ENCODE data around the gene AUTS2.

AUTS2 gene

GRCh38 chr7:70114806-70115205, 516.5 kb downstream of the AUTS2 start:
- no peak for DNase-seq (ENCODE audit: low read depth, low spot score)

GRCh38 chr7:70116244-70116643, 518.0 kb downstream of the AUTS2 start:
- DNase-seq (ENCODE audit: low read depth, low spot score), result no peak

GRCh38 chr7:70116867-70117266, 518.6 kb downstream of the AUTS2 start:
- DNase-seq (ENCODE audit: low read depth, low spot score), result no peak

GRCh38 chr7:70120851-70121250, 522.6 kb downstream of the AUTS2 start:
- DNase-seq (ENCODE audit: low read depth, low spot score), result no peak

GRCh38 chr7:70131817-70132216, 533.5 kb downstream of the AUTS2 start:
- no peak for DNase-seq (ENCODE audit: low read depth, low spot score)

GRCh38 chr7:70132226-70132851, 534.1 kb downstream of the AUTS2 start:
- DNase-seq (ENCODE audit: low read depth, low spot score), result no peak

GRCh38 chr7:70132852-70133690, 534.8 kb downstream of the AUTS2 start:
- no peak for DNase-seq (ENCODE audit: low read depth, low spot score)

- DNase-seq (ENCODE audit: low read depth, low spot score), result no peak
These were observed 535.9 kb downstream of the AUTS2 start for GRCh38 chr7:70134029-70134770.

- no peak for DNase-seq (ENCODE audit: low read depth, low spot score)
These were observed 537.4 kb downstream of the AUTS2 start for GRCh38 chr7:70135656-70136055.

GRCh38 chr7:70137126-70137525, 538.9 kb downstream of the AUTS2 start:
- DNase-seq (ENCODE audit: low read depth, low spot score), result no peak

GRCh38 chr7:70142247-70142932, 544.1 kb downstream of the AUTS2 start:
- no peak for DNase-seq (ENCODE audit: low read depth, low spot score)

GRCh38 chr7:70143075-70144044, 545.1 kb downstream of the AUTS2 start:
- no peak for DNase-seq (ENCODE audit: low read depth, low spot score)

- DNase-seq (ENCODE audit: low read depth, low spot score), result no peak
These were observed 550.7 kb downstream of the AUTS2 start for GRCh38 chr7:70148997-70149396.

- DNase-seq (ENCODE audit: low read depth, low spot score), result no peak
These were observed 554.0 kb downstream of the AUTS2 start for GRCh38 chr7:70152313-70152712.

GRCh38 chr7:70153933-70154332, 555.7 kb downstream of the AUTS2 start:
- no peak for DNase-seq (ENCODE audit: low read depth, low spot score)

GRCh38 chr7:70154521-70155180, 556.4 kb downstream of the AUTS2 start:
- DNase-seq (ENCODE audit: low read depth, low spot score), result no peak

GRCh38 chr7:70156057-70156456, 557.8 kb downstream of the AUTS2 start:
- no peak for DNase-seq (ENCODE audit: low read depth, low spot score)

- DNase-seq (ENCODE audit: low read depth, low spot score), result no peak
These were observed 560.8 kb downstream of the AUTS2 start for GRCh38 chr7:70159121-70159520.

- DNase-seq (ENCODE audit: low read depth, low spot score), result no peak
These were observed 567.3 kb downstream of the AUTS2 start for GRCh38 chr7:70165477-70166170.
